Measurements from ENCODE around the gene GP1BA.

Gene GP1BA

DNA sequence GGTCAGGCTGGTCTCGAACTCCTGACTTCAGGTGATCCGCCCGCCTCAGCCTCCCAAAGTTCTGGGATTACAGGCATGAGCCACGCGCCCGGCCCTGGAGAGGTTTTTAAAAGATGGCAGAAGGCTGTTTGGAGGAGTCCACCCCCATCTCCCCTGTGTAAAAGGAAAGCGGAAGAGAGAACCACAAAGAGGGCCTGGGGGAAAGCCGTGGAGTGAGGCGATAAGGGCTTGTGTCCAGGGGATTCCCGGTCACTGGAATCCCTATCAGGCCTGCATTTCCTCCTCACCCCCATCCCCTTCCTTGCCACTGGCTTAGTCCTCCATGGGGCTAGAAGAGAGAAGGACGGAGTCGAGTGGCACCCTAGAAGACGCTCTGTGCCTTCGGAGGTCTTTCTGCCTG is at the start of gene GP1BA:
Gene GP1BA (plus strand): TSS at position 315 of the 400 bp plus-strand sequence. CDS start 328 bp downstream, outside the sequence.
- DNase-seq (ENCODE audit: insufficient read length, low spot score), result no peak
- no peak for TF ChIP-seq POLR2A (IDR thresholded peaks at IDR 0.05; ENCODE audit: low read depth, low read length)
- FAIRE-seq, result no peak

DNA sequence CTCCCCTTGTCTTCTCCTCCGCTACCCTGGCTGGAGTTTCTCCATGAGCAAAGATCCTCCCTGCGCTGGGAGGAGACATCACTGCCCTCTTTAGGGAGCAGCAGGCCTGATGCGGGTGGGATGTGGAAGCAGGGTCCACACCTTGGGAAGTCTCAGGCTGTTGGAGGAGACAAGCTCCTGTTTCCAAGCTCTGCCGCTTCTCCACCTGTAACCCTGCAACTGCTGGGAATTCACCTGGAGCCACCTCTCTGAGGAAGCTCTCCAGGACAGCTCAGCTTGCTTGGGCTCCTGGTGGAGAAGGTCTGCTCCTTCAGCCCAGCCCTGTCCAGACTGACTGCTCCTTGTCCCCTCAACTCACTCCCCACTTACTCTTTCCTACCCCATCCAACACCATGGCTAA is 47.6 kb upstream of the GP1BA start:
- TF ChIP-seq POLR2A (IDR thresholded peaks at IDR 0.05; ENCODE audit: low read depth, low read length), result no peak
- no peak for DNase-seq (ENCODE audit: insufficient read length, low spot score)
- no peak for FAIRE-seq

DNA sequence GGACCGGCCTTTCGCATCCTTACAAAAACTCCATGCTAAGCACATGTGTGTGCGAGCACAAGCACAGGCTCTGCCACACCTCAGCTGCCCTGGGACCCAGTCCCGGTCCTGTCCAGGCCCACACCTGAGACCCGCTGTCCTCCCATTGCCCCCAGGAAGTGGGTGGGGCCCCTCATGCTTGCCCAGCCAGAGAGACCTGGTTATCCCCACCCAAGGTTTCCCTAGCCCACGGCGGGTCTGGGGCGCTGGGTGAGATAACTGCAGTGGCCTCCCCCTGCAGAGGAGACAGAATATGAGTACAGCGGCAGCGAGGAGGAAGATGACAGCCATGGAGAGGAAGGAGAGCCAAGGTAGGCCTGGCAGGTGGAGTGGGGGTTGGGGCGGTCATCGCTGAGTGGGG is 45.2 kb upstream of the GP1BA start:
- DNase-seq (ENCODE audit: insufficient read length, low spot score), result no peak
- no peak for FAIRE-seq
- TF ChIP-seq POLR2A (IDR thresholded peaks at IDR 0.05; ENCODE audit: low read depth, low read length), result no peak

DNA sequence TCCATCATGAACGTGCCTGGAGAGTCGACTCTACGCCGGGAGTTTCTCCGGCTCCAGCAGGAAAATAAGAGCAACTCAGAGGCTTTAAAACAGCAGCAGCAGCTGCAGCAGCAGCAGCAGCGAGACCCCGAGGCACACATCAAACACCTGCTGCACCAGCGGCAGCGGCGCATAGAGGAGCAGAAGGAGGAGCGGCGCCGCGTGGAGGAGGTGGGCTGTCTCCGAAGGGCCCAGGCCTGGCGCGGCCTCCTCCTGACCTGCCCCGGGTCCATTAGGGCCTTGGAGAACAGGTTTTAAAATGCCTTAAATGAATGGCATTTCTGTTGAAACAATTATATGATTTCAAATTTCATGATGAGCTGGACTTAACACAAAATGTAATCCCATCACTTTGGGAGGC is 44.5 kb upstream of the GP1BA start:
- TF ChIP-seq POLR2A (IDR thresholded peaks at IDR 0.05; ENCODE audit: low read depth, low read length), result no peak
- no peak for FAIRE-seq
- DNase-seq (ENCODE audit: insufficient read length, low spot score), result no peak

DNA sequence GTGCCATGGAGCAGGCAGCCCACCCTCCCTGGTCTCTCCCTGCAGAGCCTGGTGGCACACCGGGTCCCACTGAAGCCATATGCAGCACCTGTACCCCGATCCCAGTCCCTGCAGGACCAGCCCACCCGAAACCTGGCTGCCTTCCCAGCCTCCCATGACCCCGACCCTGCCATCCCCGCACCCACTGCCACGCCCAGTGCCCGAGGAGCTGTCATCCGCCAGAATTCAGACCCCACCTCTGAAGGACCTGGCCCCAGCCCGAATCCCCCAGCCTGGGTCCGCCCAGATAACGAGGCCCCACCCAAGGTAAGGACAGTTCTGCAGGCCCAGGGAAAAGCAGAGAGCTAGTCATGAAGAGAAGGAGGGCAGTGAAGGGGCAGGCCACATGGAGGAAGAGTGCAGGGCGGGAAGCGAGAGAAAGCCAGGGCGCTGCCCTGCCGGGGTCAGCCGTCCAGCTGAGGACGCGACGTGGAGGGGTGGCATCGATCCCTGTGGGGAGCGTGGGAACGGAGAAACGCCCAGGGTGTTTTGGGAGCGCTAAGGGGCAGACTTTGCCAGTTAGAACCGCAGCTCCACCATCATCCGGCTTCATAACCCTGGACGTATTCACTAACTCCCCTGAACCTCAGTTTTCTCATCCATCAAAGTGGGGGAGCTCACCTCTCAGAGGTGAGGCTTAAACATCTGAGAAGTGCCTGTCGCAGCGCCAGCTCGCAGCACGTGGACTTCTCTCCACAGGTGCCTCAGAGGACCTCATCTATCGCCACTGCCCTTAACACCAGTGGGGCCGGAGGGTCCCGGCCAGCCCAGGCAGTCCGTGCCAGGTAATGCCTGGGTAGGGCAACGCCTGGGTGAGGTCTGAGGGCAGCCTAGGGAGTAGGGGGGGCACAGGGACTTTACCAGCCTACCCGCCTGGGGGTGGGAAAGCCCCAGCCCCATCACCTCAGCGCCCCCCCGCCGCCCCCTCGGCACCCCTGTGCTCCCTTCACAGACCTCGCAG is 40.4 kb upstream of the GP1BA start:
- no peak for DNase-seq (ENCODE audit: insufficient read length, low spot score)
- no peak for FAIRE-seq
- TF ChIP-seq POLR2A (IDR thresholded peaks at IDR 0.05; ENCODE audit: low read depth, low read length), result no peak

DNA sequence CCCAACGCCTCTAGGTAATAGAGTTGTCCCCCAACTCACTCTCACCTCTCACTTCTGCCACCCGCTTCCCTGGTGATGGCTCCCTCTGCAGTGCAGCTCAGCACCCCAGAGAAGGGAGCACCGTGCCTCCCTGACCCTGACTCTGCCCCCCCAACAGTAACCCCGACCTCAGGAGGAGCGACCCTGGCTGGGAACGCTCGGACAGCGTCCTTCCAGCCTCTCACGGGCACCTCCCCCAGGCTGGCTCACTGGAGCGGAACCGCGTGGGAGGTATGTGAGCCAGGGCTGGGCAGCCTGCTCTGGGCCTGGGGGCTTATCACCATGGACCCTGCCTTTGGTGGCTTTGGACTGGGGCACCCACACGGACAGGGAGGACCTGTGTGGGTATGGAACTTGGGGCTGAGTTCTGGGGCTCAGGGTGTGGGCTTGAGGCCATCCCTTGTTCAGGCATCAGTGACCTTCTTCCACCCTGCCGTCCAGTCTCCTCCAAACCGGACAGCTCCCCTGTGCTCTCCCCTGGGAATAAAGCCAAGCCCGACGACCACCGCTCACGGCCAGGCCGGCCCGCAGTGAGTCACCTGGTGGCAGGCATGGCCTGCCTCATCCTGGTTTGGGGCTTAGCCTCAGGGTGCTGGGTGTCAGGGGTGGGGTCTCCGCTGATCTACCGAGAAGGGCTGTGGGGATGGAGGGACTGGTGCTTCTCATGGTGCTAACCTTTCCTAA is 39.4 kb upstream of the GP1BA start:
- TF ChIP-seq POLR2A (IDR thresholded peaks at IDR 0.05; ENCODE audit: low read depth, low read length), result no peak
- no peak for DNase-seq (ENCODE audit: insufficient read length, low spot score)
- FAIRE-seq, result no peak

DNA sequence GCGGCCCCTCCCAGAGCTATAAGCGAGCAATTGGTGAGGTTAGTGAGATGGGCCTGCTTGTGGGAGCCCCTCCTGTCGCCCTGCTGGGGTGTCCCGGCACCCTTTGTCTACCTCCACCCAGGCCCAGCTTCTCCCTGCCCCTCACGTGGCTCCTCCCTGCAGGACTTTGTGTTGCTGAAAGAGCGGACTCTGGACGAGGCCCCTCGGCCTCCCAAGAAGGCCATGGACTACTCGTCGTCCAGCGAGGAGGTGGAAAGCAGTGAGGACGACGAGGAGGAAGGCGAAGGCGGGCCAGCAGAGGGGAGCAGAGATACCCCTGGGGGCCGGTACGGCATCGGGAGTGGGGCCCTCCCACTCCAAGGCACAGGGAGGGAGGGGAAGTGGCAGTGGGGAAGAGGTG is 38.8 kb upstream of the GP1BA start:
- no peak for FAIRE-seq
- no peak for TF ChIP-seq POLR2A (IDR thresholded peaks at IDR 0.05; ENCODE audit: low read depth, low read length)

DNA sequence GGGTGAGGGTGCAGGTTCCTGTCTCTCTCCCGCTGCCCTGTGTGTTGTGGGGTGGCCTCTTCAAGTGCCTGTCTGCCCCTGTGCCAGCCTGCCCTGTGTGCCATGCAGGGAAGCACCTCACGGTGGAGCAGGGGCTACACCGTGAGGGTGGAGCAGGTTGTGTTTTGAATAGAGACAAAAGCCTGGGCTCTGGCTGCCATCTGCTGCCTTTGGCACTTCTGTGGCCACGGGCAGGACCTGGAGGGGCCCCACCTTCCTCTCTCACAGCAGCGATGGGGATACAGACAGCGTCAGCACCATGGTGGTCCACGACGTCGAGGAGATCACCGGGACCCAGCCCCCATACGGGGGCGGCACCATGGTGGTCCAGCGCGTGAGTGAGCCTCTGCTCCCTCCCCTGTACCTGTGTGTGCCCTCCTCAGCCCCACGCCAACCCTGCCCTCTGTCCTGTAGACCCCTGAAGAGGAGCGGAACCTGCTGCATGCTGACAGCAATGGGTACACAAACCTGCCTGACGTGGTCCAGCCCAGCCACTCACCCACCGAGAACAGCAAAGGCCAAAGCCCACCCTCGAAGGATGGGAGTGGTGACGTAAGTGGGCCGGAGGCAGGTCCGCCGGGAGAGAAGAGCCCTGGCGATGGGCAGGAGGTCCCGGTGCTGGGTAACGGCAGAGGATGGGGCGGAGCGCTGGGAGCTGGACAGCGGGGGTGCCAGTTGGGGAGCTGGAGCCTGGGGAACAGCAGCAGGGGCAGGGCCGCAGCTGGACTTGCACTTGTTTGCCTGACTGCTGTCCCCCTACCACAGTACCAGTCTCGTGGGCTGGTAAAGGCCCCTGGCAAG is 38.1 kb upstream of the GP1BA start:
- FAIRE-seq (no peak), DNase-seq (ENCODE audit: insufficient read length, low spot score) (no peak)
- TF ChIP-seq POLR2A (IDR thresholded peaks at IDR 0.05; ENCODE audit: low read depth, low read length), result no peak

More for the DNA sequence above, 38.8 kb upstream of the GP1BA start:
- no peak for DNase-seq (ENCODE audit: insufficient read length, low spot score)

DNA sequence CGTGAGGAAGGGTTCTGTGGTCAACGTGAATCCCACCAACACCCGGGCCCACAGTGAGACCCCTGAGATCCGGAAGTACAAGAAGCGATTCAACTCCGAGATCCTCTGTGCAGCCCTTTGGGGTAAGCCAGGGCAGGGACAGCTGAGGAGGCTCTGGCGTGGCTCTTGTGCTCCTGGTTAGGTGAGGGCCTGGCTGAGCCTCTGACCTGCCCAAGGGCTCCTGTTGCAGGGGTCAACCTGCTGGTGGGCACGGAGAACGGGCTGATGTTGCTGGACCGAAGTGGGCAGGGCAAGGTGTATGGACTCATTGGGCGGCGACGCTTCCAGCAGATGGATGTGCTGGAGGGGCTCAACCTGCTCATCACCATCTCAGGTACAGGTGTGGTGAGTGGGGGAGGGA is 37.0 kb upstream of the GP1BA start:
- FAIRE-seq (no peak), DNase-seq (ENCODE audit: insufficient read length, low spot score) (no peak)
- TF ChIP-seq POLR2A (IDR thresholded peaks at IDR 0.05; ENCODE audit: low read depth, low read length), result no peak

DNA sequence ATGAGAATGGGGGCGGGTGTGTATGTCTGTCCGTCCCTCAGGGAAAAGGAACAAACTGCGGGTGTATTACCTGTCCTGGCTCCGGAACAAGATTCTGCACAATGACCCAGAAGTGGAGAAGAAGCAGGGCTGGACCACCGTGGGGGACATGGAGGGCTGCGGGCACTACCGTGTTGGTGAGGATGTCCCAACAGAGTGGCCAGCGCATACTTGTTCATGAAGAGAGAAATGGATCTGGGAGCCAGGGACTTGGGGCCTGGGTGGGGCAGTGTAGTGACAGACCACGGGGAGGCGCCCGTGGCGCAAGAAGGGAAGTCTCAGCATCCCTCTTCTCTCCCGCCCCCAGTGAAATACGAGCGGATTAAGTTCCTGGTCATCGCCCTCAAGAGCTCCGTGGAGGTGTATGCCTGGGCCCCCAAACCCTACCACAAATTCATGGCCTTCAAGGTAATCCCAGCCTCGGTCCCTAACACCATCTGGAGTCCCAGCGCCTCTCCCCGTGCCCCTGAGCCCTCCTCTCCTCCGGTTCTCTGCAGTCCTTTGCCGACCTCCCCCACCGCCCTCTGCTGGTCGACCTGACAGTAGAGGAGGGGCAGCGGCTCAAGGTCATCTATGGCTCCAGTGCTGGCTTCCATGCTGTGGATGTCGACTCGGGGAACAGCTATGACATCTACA is 36.3 kb upstream of the GP1BA start:
- DNase-seq (ENCODE audit: insufficient read length, low spot score) (no peak), FAIRE-seq (no peak)
- no peak for TF ChIP-seq POLR2A (IDR thresholded peaks at IDR 0.05; ENCODE audit: low read depth, low read length)

DNA sequence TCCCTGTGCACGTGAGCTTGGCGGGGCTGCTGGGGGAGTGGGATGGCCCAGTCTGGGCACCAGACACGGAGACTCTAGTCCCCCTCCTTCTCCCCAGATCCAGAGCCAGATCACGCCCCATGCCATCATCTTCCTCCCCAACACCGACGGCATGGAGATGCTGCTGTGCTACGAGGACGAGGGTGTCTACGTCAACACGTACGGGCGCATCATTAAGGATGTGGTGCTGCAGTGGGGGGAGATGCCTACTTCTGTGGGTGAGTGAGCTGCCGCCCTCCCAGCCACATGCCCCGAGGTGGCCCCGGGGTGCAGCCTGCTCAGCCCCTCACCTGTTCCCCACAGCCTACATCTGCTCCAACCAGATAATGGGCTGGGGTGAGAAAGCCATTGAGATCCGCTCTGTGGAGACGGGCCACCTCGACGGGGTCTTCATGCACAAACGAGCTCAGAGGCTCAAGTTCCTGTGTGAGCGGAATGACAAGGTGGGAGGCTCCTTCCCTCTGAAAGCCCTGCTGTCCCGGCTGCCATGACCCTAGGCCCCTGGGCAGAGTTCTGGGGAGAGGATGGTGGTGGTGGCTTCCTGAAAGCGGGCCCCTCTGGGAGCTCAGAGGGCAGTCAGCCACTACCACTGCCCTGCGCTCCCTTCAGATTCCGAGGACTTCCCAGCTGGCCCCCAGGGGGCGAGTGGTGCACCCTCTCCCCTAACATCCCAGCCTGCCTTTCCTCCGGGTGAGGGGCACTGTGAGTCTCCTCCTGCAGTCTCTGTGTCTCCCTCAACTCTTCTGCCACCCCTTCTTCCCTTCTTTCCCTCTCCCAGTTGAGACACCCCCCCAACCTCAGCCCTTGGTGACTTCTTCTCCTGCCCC is 35.5 kb upstream of the GP1BA start:
- DNase-seq (ENCODE audit: insufficient read length, low spot score) (no peak), FAIRE-seq (no peak)
- TF ChIP-seq POLR2A (IDR thresholded peaks at IDR 0.05; ENCODE audit: low read depth, low read length), result no peak

DNA sequence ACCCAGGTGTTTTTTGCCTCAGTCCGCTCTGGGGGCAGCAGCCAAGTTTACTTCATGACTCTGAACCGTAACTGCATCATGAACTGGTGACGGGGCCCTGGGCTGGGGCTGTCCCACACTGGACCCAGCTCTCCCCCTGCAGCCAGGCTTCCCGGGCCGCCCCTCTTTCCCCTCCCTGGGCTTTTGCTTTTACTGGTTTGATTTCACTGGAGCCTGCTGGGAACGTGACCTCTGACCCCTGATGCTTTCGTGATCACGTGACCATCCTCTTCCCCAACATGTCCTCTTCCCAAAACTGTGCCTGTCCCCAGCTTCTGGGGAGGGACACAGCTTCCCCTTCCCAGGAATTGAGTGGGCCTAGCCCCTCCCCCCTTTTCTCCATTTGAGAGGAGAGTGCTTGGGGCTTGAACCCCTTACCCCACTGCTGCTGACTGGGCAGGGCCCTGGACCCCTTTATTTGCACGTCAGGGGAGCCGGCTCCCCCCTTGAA is 34.8 kb upstream of the GP1BA start:
- no peak for TF ChIP-seq POLR2A (IDR thresholded peaks at IDR 0.05; ENCODE audit: low read depth, low read length)
- FAIRE-seq (no peak), DNase-seq (ENCODE audit: insufficient read length, low spot score) (no peak)

Data from H54 (cell line).